ENCODE data around the gene NCAM1. TPM values are rescaled to one million over a fixed set of nuclear protein-coding genes. Genes with fewer than 3 reads are reported as not detected.

NCAM1 gene
- total RNA-seq, 1 donor from 2014 or later: 27.3 TPM

DNA sequence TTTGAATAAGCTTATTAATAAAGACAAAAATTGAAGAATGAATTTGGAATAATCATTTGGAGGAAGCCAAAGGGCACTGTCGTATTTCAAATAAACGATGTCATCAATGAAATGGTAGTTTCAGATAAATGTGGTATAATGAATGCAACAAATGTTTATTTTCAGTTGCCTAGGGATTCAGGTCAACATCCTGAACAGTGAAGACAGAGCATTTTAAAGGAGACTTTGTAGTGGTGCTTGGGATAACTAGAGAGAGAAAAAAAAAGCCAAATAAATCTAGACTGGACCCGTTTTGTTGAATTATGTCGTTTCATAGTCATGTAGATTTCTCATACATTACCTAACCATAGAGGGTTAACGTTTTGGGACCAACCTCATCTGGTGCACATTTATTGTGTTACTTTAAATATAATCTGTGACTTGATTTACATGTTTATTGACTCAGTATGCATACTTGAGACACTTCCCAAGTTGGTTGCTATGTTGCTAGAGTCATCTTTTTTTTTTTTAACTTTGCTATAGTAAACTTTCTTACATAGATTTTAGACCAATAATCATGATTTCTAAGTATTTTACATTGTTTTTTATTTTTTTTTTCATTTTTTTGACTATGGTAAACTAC is 111.1 kb downstream of the NCAM1 start:
- DNase-seq (ENCODE audit: low spot score, unreplicated experiment): no peak
- Mint-ChIP-seq H3K4me3 (ENCODE audit: low read depth) (no peak overlapping the region), H3K4me1 (ENCODE audit: low read depth) (peaks cover 19% of the 10 kb centered on the region), H3K27me3 (no peaks in the 10 kb centered on the region), H3K36me3 (ENCODE audit: insufficient read depth) (no peaks in the 10 kb centered on the region), H3K9me3 (ENCODE audit: low read depth) (no peaks in the 10 kb centered on the region), H3K27ac (no peak overlapping the region)
- TF ChIP-seq, protein P1, sequence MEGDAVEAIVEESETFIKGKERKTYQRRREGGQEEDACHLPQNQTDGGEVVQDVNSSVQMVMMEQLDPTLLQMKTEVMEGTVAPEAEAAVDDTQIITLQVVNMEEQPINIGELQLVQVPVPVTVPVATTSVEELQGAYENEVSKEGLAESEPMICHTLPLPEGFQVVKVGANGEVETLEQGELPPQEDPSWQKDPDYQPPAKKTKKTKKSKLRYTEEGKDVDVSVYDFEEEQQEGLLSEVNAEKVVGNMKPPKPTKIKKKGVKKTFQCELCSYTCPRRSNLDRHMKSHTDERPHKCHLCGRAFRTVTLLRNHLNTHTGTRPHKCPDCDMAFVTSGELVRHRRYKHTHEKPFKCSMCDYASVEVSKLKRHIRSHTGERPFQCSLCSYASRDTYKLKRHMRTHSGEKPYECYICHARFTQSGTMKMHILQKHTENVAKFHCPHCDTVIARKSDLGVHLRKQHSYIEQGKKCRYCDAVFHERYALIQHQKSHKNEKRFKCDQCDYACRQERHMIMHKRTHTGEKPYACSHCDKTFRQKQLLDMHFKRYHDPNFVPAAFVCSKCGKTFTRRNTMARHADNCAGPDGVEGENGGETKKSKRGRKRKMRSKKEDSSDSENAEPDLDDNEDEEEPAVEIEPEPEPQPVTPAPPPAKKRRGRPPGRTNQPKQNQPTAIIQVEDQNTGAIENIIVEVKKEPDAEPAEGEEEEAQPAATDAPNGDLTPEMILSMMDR (IDR thresholded peaks at IDR 0.05; ENCODE audit: unreplicated experiment): no peak

DNA sequence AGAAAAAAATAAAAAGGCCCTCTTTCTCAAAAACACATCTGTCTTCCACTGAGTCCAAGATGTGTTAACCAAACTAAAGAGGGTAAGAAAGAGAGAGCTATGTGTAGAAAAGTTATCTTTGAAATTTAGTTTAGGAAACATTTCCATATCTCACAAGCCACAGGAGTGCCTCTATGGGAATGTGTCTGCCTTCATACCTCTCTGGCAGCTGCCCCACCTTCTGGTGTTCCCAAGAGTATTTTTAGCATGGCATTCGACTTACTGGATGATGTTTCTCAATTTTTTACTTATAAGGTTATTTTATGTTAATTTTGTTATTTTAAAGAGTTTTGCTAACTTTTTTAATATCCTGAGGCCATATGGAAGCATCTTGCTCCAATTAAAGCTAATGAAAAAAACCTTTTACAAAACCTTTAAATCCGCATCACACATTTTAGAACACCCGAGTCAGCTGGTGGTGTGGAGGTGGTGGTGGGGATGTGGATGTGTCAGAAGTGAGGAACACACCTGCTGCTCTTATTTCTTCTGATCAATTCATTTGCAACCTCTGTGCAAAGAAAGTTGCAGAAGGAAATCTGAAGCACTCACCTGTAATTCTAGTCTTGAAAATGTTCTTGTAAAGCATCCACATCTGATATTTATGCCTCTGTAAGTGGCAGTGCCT is 112.2 kb downstream of the NCAM1 start:
- H3K36me3 Mint-ChIP-seq (ENCODE audit: insufficient read depth): no peaks in the 10 kb centered on the region
- no peak overlapping the region for H3K4me3 Mint-ChIP-seq (ENCODE audit: low read depth)
- H3K27me3 Mint-ChIP-seq: no peaks in the 10 kb centered on the region
- H3K9me3 Mint-ChIP-seq (ENCODE audit: low read depth): no peaks in the 10 kb centered on the region
- H3K4me1 Mint-ChIP-seq (ENCODE audit: low read depth): peaks cover 19% of the 10 kb centered on the region
- TF ChIP-seq, protein P1 (IDR thresholded peaks at IDR 0.05; ENCODE audit: unreplicated experiment): no peak
- no peak overlapping the region for H3K27ac Mint-ChIP-seq
- DNase-seq (ENCODE audit: low spot score, unreplicated experiment): no peak

DNA sequence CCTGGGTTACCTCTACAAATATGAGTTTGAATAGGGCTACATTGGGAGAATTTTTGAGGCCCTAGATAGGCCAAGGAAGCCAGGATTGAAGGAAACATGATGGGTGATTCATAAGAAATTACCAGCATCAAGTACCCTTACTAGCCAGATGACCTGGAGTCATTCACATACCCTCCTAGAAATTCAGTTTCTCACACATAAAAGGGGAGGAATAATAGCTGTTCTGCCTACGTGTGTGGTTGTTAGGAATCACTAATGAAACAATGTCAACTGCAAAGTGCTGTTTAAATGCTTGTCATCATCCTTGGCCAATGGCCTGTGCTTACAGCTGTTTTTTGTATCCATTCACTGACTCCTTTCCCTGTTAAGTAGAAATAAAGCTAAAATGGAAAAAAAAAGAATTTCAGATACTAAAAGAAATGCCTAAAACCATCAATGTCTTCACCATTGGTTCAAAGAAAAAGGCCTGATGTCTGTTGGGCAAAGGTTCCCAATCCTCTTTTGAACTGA is 114.4 kb downstream of the NCAM1 start:
- H3K27me3 Mint-ChIP-seq: no peaks in the 10 kb centered on the region
- no peaks in the 10 kb centered on the region for H3K36me3 Mint-ChIP-seq (ENCODE audit: insufficient read depth)
- H3K27ac Mint-ChIP-seq: peak overlapping the region; percentile 67
- no peak overlapping the region for H3K4me3 Mint-ChIP-seq (ENCODE audit: low read depth)
- TF ChIP-seq, protein P1 (IDR thresholded peaks at IDR 0.05; ENCODE audit: unreplicated experiment): no peak
- peaks cover 19% of the 10 kb centered on the region for H3K4me1 Mint-ChIP-seq (ENCODE audit: low read depth)
- no peaks in the 10 kb centered on the region for H3K9me3 Mint-ChIP-seq (ENCODE audit: low read depth)
- no peak for DNase-seq (ENCODE audit: low spot score, unreplicated experiment)

DNA sequence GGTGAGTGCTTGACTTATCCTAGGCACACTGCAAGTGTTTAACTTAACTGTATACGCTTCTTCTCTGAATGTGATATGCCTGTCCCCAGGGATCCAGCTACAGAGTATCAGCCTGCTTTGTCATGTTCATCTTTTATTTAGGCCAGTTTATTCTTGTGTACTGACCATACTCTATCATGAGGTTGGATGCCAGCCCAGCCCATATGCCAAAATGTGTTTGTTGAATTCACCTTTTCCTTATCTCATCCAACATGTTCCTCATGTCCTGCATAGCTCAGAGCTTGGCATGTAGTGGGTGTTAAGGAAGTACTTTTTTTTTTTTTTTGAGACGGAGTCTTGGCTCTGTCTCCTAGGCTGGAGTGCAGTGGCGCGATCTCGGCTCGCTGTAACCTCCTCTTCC is 116.2 kb downstream of the NCAM1 start:
- TF ChIP-seq, protein P1 (IDR thresholded peaks at IDR 0.05; ENCODE audit: unreplicated experiment): no peak
- Mint-ChIP-seq H3K27me3 (no peaks in the 10 kb centered on the region), H3K27ac (no peak overlapping the region), H3K4me3 (ENCODE audit: low read depth) (no peak overlapping the region), H3K9me3 (ENCODE audit: low read depth) (no peaks in the 10 kb centered on the region), H3K4me1 (ENCODE audit: low read depth) (peaks cover 21% of the 10 kb centered on the region), H3K36me3 (ENCODE audit: insufficient read depth) (peaks cover 1% of the 10 kb centered on the region)
- no peak for DNase-seq (ENCODE audit: low spot score, unreplicated experiment)

DNA sequence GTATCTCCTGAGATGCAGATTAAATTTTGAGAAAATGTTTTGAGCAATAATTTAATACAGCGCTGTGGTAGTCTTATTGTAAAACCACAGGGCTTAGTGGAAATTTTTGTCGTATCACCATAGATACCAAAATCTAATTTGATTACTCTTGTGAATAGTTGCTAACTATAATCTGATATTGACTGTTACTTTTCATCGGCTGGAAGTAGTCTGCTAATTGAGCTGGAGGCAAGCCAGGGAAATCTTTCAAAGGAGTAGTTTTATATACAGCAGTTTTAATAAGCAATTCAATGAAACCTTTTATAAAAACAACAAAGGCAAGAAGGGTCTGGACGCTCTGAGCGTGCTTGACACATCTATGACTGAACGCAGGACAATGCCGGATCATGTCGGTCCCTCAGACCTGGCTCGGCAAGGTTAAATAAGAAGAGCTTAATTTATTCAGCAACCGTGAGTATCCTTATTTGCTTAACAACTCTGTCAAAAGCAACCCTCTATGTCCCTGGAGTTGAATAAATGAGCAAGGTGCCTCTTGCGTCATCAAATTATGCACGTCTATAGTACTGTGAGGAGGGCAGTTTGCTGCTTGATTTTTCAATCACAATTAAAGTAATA is 121.2 kb downstream of the NCAM1 start:
- Mint-ChIP-seq H3K36me3 (ENCODE audit: insufficient read depth) (peaks cover 1% of the 10 kb centered on the region), H3K9me3 (ENCODE audit: low read depth) (no peaks in the 10 kb centered on the region), H3K27me3 (peaks cover 18% of the 10 kb centered on the region), H3K27ac (peak overlapping the region; percentile 4), H3K4me3 (ENCODE audit: low read depth) (no peak overlapping the region), H3K4me1 (ENCODE audit: low read depth) (peaks cover 20% of the 10 kb centered on the region)
- TF ChIP-seq, protein P1 (IDR thresholded peaks at IDR 0.05; ENCODE audit: unreplicated experiment): no peak
- DNase-seq (ENCODE audit: low spot score, unreplicated experiment): no peak

Measured in progenitor cell of endocrine pancreas (in vitro differentiated cells).